Transverse colon (tissue), 4 donors: ENCODE data around the gene PTCHD1.

Source experiments
- EP300 ChIP-seq: sonication (generic); formaldehyde crosslinking; IDR thresholded peaks from one replicate; pipeline ENCODE4 v1.6.1; 2017; ENCODE audit warnings: antibody characterized with exemption, low read depth
- POLR2A ChIP-seq: fragments of 450-650 bp; IDR thresholded peaks from one replicate; pipeline ENCODE4 v1.6.1; 2016; ENCODE audit warnings: antibody characterized with exemption, mild to moderate bottlenecking, moderate library complexity
- POLR2AphosphoS5 ChIP-seq, 3 donors: sonication (generic); formaldehyde crosslinking; IDR thresholded peaks; one replicate each; pipeline ENCODE4 v1.6.1; 2016; ENCODE audit warnings: antibody characterized with exemption in 3 of 3
- TF ChIP-seq, protein P1 (sequence below), 5 experiments: fragments of 200-600 bp in 3 of 5; fragments of 450-650 bp in 2 of 5; sonication (generic) in 3 of 5; IDR thresholded peaks; 1 replicate in 2 of 5; 2 replicates in 3 of 5; pipeline ENCODE4 v1.5.1; 2016 to 2017; ENCODE audit warnings: antibody characterized with exemption in 5 of 5, inconsistent platforms in 3 of 5, mild to moderate bottlenecking in 2 of 5, moderate library complexity in 1 of 5

DNA sequence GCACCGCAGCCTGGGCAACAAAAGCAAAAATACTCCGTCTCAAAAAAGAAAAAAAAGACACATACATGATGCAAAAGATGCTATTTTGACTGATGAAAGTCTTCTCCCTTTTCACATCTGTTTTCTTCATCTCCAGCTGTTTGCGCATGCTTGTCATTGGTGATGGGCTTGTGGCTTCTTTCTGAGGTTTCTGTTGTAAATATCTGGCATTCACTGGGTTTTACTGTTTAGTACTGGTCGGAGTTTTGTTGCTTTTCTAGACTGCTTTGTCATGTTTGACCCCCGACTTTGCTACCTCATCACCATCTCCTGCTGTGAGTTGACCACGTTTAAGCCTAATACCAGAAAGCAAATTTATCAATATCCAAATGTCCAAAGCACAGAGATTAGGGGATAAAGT lies 34.4 kb downstream of the PTCHD1 start:
- TF ChIP-seq POLR2A (no peak), POLR2AphosphoS5 (IDR thresholded peaks at IDR 0.05) (no peak), EP300 (no peak)
- TF ChIP-seq, protein P1, sequence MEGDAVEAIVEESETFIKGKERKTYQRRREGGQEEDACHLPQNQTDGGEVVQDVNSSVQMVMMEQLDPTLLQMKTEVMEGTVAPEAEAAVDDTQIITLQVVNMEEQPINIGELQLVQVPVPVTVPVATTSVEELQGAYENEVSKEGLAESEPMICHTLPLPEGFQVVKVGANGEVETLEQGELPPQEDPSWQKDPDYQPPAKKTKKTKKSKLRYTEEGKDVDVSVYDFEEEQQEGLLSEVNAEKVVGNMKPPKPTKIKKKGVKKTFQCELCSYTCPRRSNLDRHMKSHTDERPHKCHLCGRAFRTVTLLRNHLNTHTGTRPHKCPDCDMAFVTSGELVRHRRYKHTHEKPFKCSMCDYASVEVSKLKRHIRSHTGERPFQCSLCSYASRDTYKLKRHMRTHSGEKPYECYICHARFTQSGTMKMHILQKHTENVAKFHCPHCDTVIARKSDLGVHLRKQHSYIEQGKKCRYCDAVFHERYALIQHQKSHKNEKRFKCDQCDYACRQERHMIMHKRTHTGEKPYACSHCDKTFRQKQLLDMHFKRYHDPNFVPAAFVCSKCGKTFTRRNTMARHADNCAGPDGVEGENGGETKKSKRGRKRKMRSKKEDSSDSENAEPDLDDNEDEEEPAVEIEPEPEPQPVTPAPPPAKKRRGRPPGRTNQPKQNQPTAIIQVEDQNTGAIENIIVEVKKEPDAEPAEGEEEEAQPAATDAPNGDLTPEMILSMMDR (IDR thresholded peaks at IDR 0.05): no peak
